K562 (cell line): ENCODE data around the gene BTRC. TPM values are rescaled to one million over a fixed set of nuclear protein-coding genes. Genes with fewer than 3 reads are reported as not detected.
"Not testable (repeated sequence)": the region's sequence is repeated elsewhere in the genome, so short reads cannot be mapped to it uniquely, and the experiment has no call there.

Experiments used
- ATAC-seq: fragments of 200-7000 bp; cut with Tn5 transposase; 3 replicates; pipeline ENCODE4 v1.9.1; 2020; ENCODE audit warnings: moderate library complexity
- BruUV-seq: library from RNA; stranded (reverse); fragments of 400-500 nt; replicated peaks from 2 replicates; lab custom pipeline; 2021; lab: Mats Ljungman, UMichigan
- CTCF ChIA-PET: fragments of 300-600 bp; formaldehyde crosslinking; extraction: SDS; loops from one replicate; lab custom pipeline; 2021; ENCODE audit warnings: low intra/inter-chr PET ratio; lab: Yijun Ruan, JAX
- POLR2A ChIA-PET: fragments of 300-600, 350-650 bp; sonication (Branson Sonifier 250); formaldehyde crosslinking; extraction: SDS; loops from one replicate; lab custom pipeline; 2021; ENCODE audit warnings: antibody characterized with exemption, inconsistent platforms; lab: Yijun Ruan, JAX
- DNase-seq, 4 experiments: peaks; one replicate each; pipeline versions ENCODE4 v3.0.0 to v3.0.0-alpha.2; 2011 to 2018; ENCODE audit warnings: low spot score in 3 of 4, mixed read lengths in 3 of 4; ENCODE audit errors: extremely low read depth in 1 of 4
- FAIRE-seq: peaks from 2 replicates; lab custom pipeline; 2011; peaks lifted over from hg19 to GRCh38; lab: Jason Lieb, UNC
- H2AFZ ChIP-seq: 2 replicates; pipeline ENCODE4 v1.6.0; 2011; ENCODE audit warnings: low read depth, low read length, control low read depth, inconsistent platforms
- H3K27ac ChIP-seq: fragments of 200-600 bp; 3 replicates; pipeline ENCODE4 v1.8.0; 2011; ENCODE audit warnings: low read depth, mild to moderate bottlenecking, control low read depth, inconsistent platforms, low read length, moderate library complexity, mixed read lengths; ENCODE audit errors: extremely low read depth
- H3K27me3 ChIP-seq, 2 experiments: fragments of 300-600 bp in 1 of 2; 2 replicates in 1 of 2; 3 replicates in 1 of 2; pipeline versions ENCODE4 v1.6.0 to v1.8.0; 2011; ENCODE audit warnings: inconsistent platforms in 2 of 2, low read length in 2 of 2, mild to moderate bottlenecking in 1 of 2, mixed read lengths in 1 of 2, moderate library complexity in 1 of 2; ENCODE audit not compliant: control insufficient read depth in 2 of 2, insufficient read depth in 2 of 2
- H3K36me3 ChIP-seq: fragments of 300-600 bp; 3 replicates; pipeline ENCODE4 v1.8.0; 2011; ENCODE audit warnings: mild to moderate bottlenecking, low read length, inconsistent platforms; ENCODE audit not compliant: control insufficient read depth, insufficient read depth
- H3K4me1 ChIP-seq, 2 experiments: fragments of 200-600 bp in 1 of 2; replicated peaks in 1 of 2; 2 replicates in 1 of 2; 3 replicates in 1 of 2; pipeline versions ENCODE4 v1.5.1 to v1.8.0; 2011; ENCODE audit warnings: inconsistent platforms in 2 of 2, low read length in 2 of 2, mild to moderate bottlenecking in 1 of 2, mixed read lengths in 1 of 2, moderate library complexity in 1 of 2; ENCODE audit not compliant: control insufficient read depth in 2 of 2, insufficient read depth in 2 of 2
- H3K4me2 ChIP-seq: 2 replicates; pipeline ENCODE4 v1.6.1; 2011; ENCODE audit warnings: low read length, control low read depth, inconsistent platforms, mixed read lengths; ENCODE audit not compliant: insufficient read depth
- H3K4me3 ChIP-seq: fragments of 200-600 bp; sonication (generic), shearing (Covaris generic); 2 replicates; pipeline ENCODE4 v1.5.1; 2016; ENCODE audit warnings: control low read depth, inconsistent platforms
- H3K79me2 ChIP-seq: fragments of 200-600 bp; 3 replicates; pipeline ENCODE4 v1.8.0; 2011; ENCODE audit warnings: low read length, inconsistent platforms; ENCODE audit not compliant: control insufficient read depth, insufficient read depth
- H3K9ac ChIP-seq, 2 experiments: 2 replicates each; pipeline versions ENCODE4 v1.6.0 to v1.6.1; 2011; ENCODE audit warnings: low read depth in 2 of 2, low read length in 2 of 2, control low read depth in 1 of 2, inconsistent platforms in 1 of 2, mild to moderate bottlenecking in 1 of 2, mixed read lengths in 1 of 2; ENCODE audit not compliant: insufficient read depth in 1 of 2
- H3K9me1 ChIP-seq: one replicate; pipeline ENCODE4 v1.6.0; 2011; ENCODE audit warnings: inconsistent platforms, mild to moderate bottlenecking, low read length, moderate library complexity; ENCODE audit not compliant: control insufficient read depth, insufficient read depth
- H3K9me3 ChIP-seq: replicated peaks from 2 replicates; pipeline ENCODE4 v1.5.1; 2011; ENCODE audit warnings: low read depth, low read length, inconsistent platforms; ENCODE audit not compliant: control insufficient read depth, insufficient read depth
- H4K20me1 ChIP-seq: replicated peaks from 2 replicates; pipeline ENCODE4 v1.6.1; 2011; ENCODE audit warnings: low read length, inconsistent platforms, mixed read lengths; ENCODE audit not compliant: control insufficient read depth, insufficient read depth
- CTBP1 ChIP-seq: fragments of 450-650 bp; IDR thresholded peaks from 2 replicates; pipeline ENCODE4 v1.6.1; 2016; ENCODE audit warnings: borderline replicate concordance
- EGR1 ChIP-seq: fragments of 450-650 bp; conservative IDR thresholded peaks from 2 replicates; pipeline ENCODE4 v1.6.1; 2017; ENCODE audit warnings: mild to moderate bottlenecking
- GABPB2 ChIP-seq: fragments of 250-450 bp; sonication (Bioruptor Pico); conservative IDR thresholded peaks from 2 replicates; pipeline ENCODE4 v1.5.1; 2021; ENCODE audit warnings: mild to moderate bottlenecking
- HINFP ChIP-seq: fragments of 450-650 bp; conservative IDR thresholded peaks from 2 replicates; pipeline ENCODE4 v1.6.1; 2016; ENCODE audit warnings: missing genetic modification characterization, low read depth, mild to moderate bottlenecking, control low read depth, missing compliant biosample characterization
- KLF16 ChIP-seq: IDR thresholded peaks from 2 replicates; pipeline ENCODE4 v1.6.1; 2016; ENCODE audit warnings: antibody characterized with exemption
- PCBP1 ChIP-seq: fragments of 200-400 bp; formaldehyde crosslinking; IDR thresholded peaks from 2 replicates; pipeline ENCODE4 v1.6.1; 2018; ENCODE audit warnings: mild to moderate bottlenecking, low read depth, low read length; ENCODE audit not compliant: poor library complexity, severe bottlenecking
- STAT5B ChIP-seq: fragments of 250-450 bp; sonication (Bioruptor Pico); IDR thresholded peaks from 2 replicates; pipeline ENCODE4 v1.8.0; 2021; ENCODE audit warnings: mild to moderate bottlenecking, inconsistent platforms
- TARDBP ChIP-seq: fragments of 450-650 bp; IDR thresholded peaks from 2 replicates; pipeline ENCODE4 v1.6.1; 2016
- WGBS: fragments of 100-300 bp; shearing (Covaris generic); methylation state at CpG from one replicate; pipeline ENCODE4 v1.1.6; 2016; ENCODE audit warnings: low coverage, mixed read lengths; ENCODE audit not compliant: insufficient coverage; ENCODE audit errors: missing lambda C conversion rate; 5-methylcytosine and 5-hydroxymethylcytosine counted together
- in situ Hi-C: fragments of 300-500 bp; cut with MboI; formaldehyde crosslinking; loops from 4 replicates; pipeline ENCODE4 v1.15.0; 2018; ENCODE audit warnings: inconsistent platforms, mixed read lengths
- intact Hi-C: fragments of 100-400 bp; cut with micrococcal nuclease; formaldehyde crosslinking; loops from 2 replicates; pipeline ENCODE4 v1.14.2; 2022
- polyA plus RNA-seq, 8 experiments: library from polyadenylated mRNA; depleted of rRNA in 4 of 8; stranded (reverse) in 5 of 8; unstranded in 3 of 8; fragments of >200 nt; fragmentation: Nextera tagmentation in 2 of 8; fragmentation: Illumina TruSeq in 1 of 8; extraction: Ambion mirVana in 2 of 8; extraction: Trizol in 1 of 8; gene quantifications; 2 replicates each; pipeline versions ENCODE4 v1.2.1 to v1.2.3, GENCODE V29; 2011 to 2014; ENCODE audit warnings: inconsistent platforms in 1 of 8, missing spikeins in 1 of 8
- total RNA-seq, 7 experiments: library from RNA; depleted of rRNA in 6 of 7; stranded (reverse); fragments of >200 nt in 6 of 7; fragmentation: Illumina TruSeq in 2 of 7; extraction: Trizol in 2 of 7; gene quantifications; 2 replicates each; pipeline versions ENCODE4 v1.2.1 to v1.2.3, GENCODE V29; 2011 to 2021; ENCODE audit warnings: low replicate concordance in 1 of 7

Gene BTRC
- total and polyA plus RNA-seq, 9 of the 15 experiments (the other 6 are each of a cell fraction or from before 2014, with no cell fraction given) = 1.6 to 15.4 (median 7.0) TPM

- TF ChIP-seq HINFP (tag) = no peak
- no peak for TF ChIP-seq GABPB2 (CRISPR knock-in tag)
- no peak for TF ChIP-seq KLF16
- TF ChIP-seq PCBP1 = no peak
- TF ChIP-seq STAT5B (CRISPR knock-in tag) = no peak
- no peak for TF ChIP-seq CTBP1
- TF ChIP-seq TARDBP = no peak
These were observed 4.8 kb downstream of the BTRC start (continued) for GRCh38 chr10:101358706-101359300.

GRCh38 chr10:101360090-101360489, 6.1 kb downstream of the BTRC start:
- H3K9me3 ChIP-seq, ATAC-seq, H3K4me1 ChIP-seq, intact Hi-C loops, H3K27ac ChIP-seq, FAIRE-seq, DNase-seq, H4K20me1 ChIP-seq, in situ Hi-C loops, H3K9ac ChIP-seq, H3K4me3 ChIP-seq, H3K36me3 ChIP-seq, H2AFZ ChIP-seq, H3K79me2 ChIP-seq, CTCF ChIA-PET, H3K4me2 ChIP-seq, H3K27me3 ChIP-seq, H3K9me1 ChIP-seq, POLR2A ChIA-PET, BruUV-seq: not testable (repeated sequence)
- peak; percentile 71 for TF ChIP-seq EGR1
- WGBS = 100% methylated on average over 2 of the region's 8 CpGs

- H3K9ac ChIP-seq, H3K27ac ChIP-seq, H3K9me1 ChIP-seq, H2AFZ ChIP-seq, CTCF ChIA-PET, H3K4me2 ChIP-seq, H3K27me3 ChIP-seq, POLR2A ChIA-PET, H3K4me3 ChIP-seq, ATAC-seq, FAIRE-seq, H3K36me3 ChIP-seq, in situ Hi-C loops, DNase-seq, H3K79me2 ChIP-seq, H3K4me1 ChIP-seq, H3K9me3 ChIP-seq, intact Hi-C loops, H4K20me1 ChIP-seq, BruUV-seq: not testable (repeated sequence)
- WGBS = 95% methylated on average over 3 of the region's 4 CpGs
These were observed 6.9 kb downstream of the BTRC start for GRCh38 chr10:101360841-101361240.
